HepG2 (cell line): Measurements from ENCODE around the gene TMEM127. TPM values are rescaled to one million over a fixed set of nuclear protein-coding genes. Genes with fewer than 3 reads are reported as not detected.

Source experiments
- AFF4 ChIP-seq: sonication (generic); formaldehyde crosslinking; IDR thresholded peaks from 2 replicates; pipeline ENCODE4 v1.4.0; 2020; ENCODE audit warnings: missing genetic modification reagents
- DNMT1 ChIP-seq: sonication (generic); formaldehyde crosslinking; IDR thresholded peaks from 2 replicates; pipeline ENCODE4 v1.5.1; 2020; ENCODE audit warnings: mild to moderate bottlenecking, missing genetic modification reagents
- GLMP ChIP-seq: sonication (generic); formaldehyde crosslinking; IDR thresholded peaks from 2 replicates; pipeline ENCODE4 v1.9.0; 2021; ENCODE audit warnings: missing genetic modification reagents, mild to moderate bottlenecking, borderline replicate concordance
- MEIS2 ChIP-seq: sonication (generic); formaldehyde crosslinking; IDR thresholded peaks from 2 replicates; pipeline ENCODE4 v1.9.0; 2021; ENCODE audit warnings: mild to moderate bottlenecking, missing genetic modification reagents
- MYC ChIP-seq: sonication (generic); formaldehyde crosslinking; IDR thresholded peaks from 2 replicates; pipeline ENCODE4 v1.9.0; 2021; ENCODE audit warnings: missing genetic modification reagents, borderline replicate concordance
- NCOA5 ChIP-seq: sonication (generic); formaldehyde crosslinking; IDR thresholded peaks from 2 replicates; pipeline ENCODE4 v1.4.0; 2020; ENCODE audit warnings: missing genetic modification reagents
- PATZ1 ChIP-seq: sonication (generic); formaldehyde crosslinking; IDR thresholded peaks from 2 replicates; pipeline ENCODE4 v1.4.0; 2020; ENCODE audit warnings: missing genetic modification reagents
- PITX1 ChIP-seq: sonication (generic); formaldehyde crosslinking; IDR thresholded peaks from 2 replicates; pipeline ENCODE4 v1.5.1; 2020; ENCODE audit warnings: mild to moderate bottlenecking, missing genetic modification reagents
- ZIK1 ChIP-seq: sonication (generic); formaldehyde crosslinking; IDR thresholded peaks from 2 replicates; pipeline ENCODE4 v1.5.0; 2020; ENCODE audit warnings: mild to moderate bottlenecking, low read depth, missing genetic modification reagents, borderline replicate concordance
- ZKSCAN8 ChIP-seq: IDR thresholded peaks from 2 replicates; pipeline ENCODE4 v1.6.1; 2016; ENCODE audit warnings: borderline replicate concordance, missing genetic modification reagents, missing compliant biosample characterization
- ZNF770 ChIP-seq: sonication (generic); formaldehyde crosslinking; IDR thresholded peaks from 2 replicates; pipeline ENCODE4 v1.5.0; 2020; ENCODE audit warnings: mild to moderate bottlenecking, missing genetic modification reagents
- ZUFSP ChIP-seq: sonication (generic); formaldehyde crosslinking; IDR thresholded peaks from 2 replicates; pipeline ENCODE4 v1.9.0; 2021; ENCODE audit warnings: missing genetic modification reagents, mild to moderate bottlenecking, borderline replicate concordance
- polyA plus RNA-seq, 8 experiments: library from polyadenylated mRNA; depleted of rRNA in 3 of 8; stranded (reverse) in 7 of 8; unstranded in 1 of 8; fragments of >200 nt; fragmentation: Illumina TruSeq in 4 of 8; extraction: Trizol in 4 of 8; gene quantifications; 2 replicates each; pipeline versions ENCODE4 v1.2.1 to v1.2.3, GENCODE V29; 2011 to 2016; ENCODE audit warnings: low read depth in 4 of 8, missing spikeins in 1 of 8, mixed read lengths in 1 of 8; ENCODE audit not compliant: insufficient read depth in 1 of 8
- total RNA-seq, 5 experiments: library from RNA; depleted of rRNA; stranded (reverse); fragments of >200 nt; fragmentation: Illumina TruSeq; extraction: Trizol; gene quantifications; 2 replicates each; pipeline ENCODE4 v1.2.3, GENCODE V29; 2016; ENCODE audit warnings: low read depth in 1 of 5

Gene TMEM127
- total and polyA plus RNA-seq, 2 of the 13 experiments (the other 11 are each of a cell fraction or from before 2014, with no cell fraction given) = 21.5 to 33.9 TPM

- no peak for TF ChIP-seq AFF4 (CRISPR knock-in tag)
- TF ChIP-seq PATZ1 (CRISPR knock-in tag) = peak; percentile 70
- no peak for TF ChIP-seq GLMP
- TF ChIP-seq ZNF770 (CRISPR knock-in tag) = no peak; the same call in 1 of the 2 replicates
- TF ChIP-seq ZIK1 (CRISPR knock-in tag) = peak; percentile 15; the same call in 1 of the 2 replicates
- no peak for TF ChIP-seq DNMT1 (CRISPR knock-in tag)
- TF ChIP-seq ZUFSP (CRISPR knock-in tag) = no peak
- TF ChIP-seq NCOA5 = no peak
- peak; percentile 88 for TF ChIP-seq ZKSCAN8 (CRISPR knock-in tag)
- TF ChIP-seq MEIS2 (CRISPR knock-in tag) = no peak
- TF ChIP-seq PITX1 (CRISPR knock-in tag) = peak; percentile 91; the same call in 1 of the 2 replicates
- peak; percentile 55; the same call in 1 of the 2 replicates for TF ChIP-seq MYC (CRISPR knock-in tag)
These were observed 5.2 kb downstream of the TMEM127 start (continued) for GRCh38 chr2:96260387-96261260.
